T47D (cell line): ENCODE results near the gene TSFM.

Source experiments
- DNase-seq, 2 experiments: peaks; one replicate each; pipeline versions ENCODE4 v3.0.0 to v3.0.0-alpha.2; 2011 to 2012; ENCODE audit warnings: low read depth in 1 of 2, low spot score in 1 of 2
- JUND ChIP-seq: IDR thresholded peaks from 2 replicates; pipeline ENCODE4 v1.6.1; 2012; ENCODE audit warnings: low read depth
- in situ Hi-C: cut with HindIII; loops from 2 replicates; pipeline ENCODE4 v1.10.0; 2016; ENCODE audit warnings: low sequenced_read_pairs, low pct_unique_long_range_greater_than_20kb

Gene TSFM

DNA sequence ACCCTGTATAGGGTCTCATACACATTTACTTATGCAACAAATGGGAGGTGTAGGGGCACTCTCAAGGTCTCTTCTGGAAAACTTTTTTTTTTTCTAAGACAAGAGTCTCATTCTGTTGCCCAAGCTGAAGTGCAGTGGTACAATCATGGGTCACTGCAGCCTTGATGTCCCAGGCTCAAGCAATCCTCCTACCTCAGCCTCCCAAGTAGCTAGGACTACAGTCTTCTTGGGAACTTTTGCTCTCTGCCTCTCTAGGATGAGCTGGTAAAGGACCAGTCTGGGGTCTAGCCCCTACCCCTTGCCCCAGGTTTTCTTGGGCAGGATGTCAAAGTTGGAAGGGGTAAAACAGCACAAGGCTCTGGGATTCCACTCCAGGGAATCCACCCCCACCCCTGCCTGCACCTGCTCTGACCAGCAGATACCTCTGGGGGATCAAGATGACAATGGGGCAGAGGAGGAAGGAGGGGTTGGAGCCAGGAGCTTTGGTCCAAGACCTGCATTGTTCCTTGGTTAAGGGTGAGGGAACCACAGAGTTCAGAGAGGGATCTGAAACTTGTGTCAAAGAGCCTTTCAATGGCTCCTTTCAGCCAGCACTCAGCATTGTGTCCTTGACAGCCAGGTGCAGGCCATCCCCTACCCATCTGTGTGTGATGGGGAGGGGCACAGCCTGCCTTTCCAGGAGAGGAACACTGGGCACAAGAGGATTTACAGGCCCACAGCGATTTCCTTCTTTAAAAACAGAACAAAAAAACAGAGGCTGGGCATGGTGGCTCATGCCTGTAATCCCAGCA lies 51.7 kb downstream of the TSFM start:
- no peak for TF ChIP-seq JUND
- in situ Hi-C loops: no loop called here
- no peak for DNase-seq

DNA sequence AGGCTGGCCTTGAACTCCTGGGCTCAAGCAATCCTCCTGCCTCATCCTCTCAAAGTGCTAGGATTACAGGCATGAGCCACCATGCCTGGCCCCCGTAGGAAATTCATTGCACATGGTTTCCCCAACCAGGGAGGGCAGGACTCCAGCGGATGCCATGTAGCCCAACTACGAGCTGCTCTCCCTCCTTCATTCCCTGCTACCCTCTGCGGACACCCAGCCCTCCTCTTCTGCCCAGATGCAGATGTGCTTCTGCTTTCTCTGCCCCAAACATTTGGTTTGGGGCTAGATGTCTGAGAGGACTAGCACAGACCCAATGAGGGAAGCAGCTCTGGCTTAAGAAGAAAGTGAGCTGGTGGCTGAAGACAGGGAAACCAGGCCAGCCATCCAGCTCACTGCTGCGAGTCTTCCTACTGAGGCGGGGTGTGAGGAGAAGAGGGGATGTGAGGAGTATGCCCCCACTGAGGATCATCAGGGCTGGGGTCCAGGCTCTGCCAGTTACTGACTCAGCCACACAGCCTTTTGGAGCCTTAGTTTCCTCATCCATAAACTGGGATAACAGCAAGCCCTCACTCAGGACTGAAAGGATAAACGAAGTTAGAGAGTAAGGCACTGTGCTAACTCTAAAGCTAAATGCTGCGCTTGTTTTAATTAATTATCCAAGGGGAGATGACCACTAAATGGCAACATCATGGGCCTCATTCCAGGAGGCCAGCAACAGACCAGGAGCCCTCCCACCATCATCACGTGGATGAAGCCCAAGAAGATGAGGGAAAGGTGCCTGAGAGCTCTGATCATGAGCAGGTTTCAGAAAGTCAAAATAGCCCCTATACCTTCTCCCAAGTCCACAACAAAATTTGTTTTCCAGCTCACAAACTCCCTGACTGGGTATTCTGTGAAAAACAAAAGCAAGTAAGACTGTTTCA lies 53.0 kb downstream of the TSFM start:
- in situ Hi-C loops: no loop called here
- no peak for TF ChIP-seq JUND
- DNase-seq: no peak

DNA sequence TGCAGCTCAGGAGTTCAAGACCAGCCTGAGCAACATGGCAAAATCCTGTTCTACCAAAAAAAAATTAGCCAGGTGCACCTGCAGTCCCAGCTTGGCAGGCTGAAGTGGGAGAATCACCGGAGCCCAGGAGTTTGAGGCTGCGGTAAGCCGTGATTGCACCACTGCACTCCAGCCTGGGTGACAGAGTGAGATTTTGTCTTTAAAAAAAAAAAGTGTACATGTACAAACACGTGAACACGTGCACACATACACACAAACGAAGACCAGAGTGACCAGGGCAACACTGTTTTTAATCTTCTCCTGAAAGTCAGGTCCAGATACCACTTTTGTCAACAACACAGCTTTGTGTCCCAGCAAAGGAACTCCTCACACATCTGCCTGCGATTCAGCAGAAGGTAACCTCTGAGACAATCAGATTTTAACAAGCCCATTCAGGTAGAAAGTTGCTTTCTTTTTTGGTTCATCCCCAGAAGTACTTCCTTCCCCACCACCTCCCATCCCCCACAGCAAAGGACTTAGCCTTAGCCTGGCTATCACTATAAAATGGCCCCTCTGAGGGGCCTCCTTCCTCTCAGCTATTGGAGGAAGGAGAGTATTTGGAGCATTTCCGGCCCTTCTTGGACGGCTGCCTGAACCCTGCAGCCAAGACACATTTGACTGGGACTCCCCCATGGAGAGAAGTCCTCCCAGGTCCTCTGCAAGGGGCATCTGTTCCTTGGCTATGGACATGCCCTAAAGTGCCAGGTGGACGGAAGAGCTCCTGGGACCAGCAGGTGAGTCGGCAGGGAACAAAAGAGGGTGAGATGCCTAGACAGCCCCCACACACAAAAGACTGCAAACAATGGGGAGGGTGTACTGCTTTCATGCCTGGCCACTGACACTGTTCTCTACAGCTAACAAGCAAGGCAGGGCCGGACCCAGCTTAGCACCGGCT lies 54.1 kb downstream of the TSFM start:
- DNase-seq: no peak
- TF ChIP-seq JUND: no peak
- in situ Hi-C loops: no loop called here

- in situ Hi-C loops: no loop called here
- TF ChIP-seq JUND: no peak
- no peak for DNase-seq
These were observed 55.4 kb downstream of the TSFM start for GRCh38 chr12:57837864-57838562.

GRCh38 chr12:57838594-57839302 lies 56.2 kb downstream of the TSFM start:
- DNase-seq: no peak
- TF ChIP-seq JUND: no peak
- in situ Hi-C loops: no loop called here

- in situ Hi-C loops: no loop called here
- no peak for TF ChIP-seq JUND
- DNase-seq: no peak
These were observed 57.4 kb downstream of the TSFM start for GRCh38 chr12:57839996-57840395.

DNA sequence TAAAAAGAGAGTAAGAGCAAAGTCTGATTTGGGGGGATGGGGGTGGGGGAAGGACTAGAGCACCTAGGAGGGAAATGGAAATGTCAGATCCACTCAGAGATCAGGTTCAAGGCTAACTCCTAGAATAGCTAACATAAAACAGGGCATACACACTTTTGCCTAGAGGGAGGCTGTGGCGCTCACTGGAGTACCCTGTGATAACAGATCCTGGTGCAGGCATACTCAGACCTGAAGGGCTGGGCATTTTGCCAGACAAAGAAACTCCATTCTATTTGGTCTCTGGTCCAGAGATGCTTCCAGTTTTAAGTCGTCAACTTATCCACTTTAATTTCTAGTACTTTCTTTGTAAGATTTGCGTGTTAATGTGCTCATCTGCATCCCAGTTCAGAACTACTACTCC lies 58.1 kb downstream of the TSFM start:
- in situ Hi-C loops: no loop called here
- no peak for TF ChIP-seq JUND
- DNase-seq: no peak

DNA sequence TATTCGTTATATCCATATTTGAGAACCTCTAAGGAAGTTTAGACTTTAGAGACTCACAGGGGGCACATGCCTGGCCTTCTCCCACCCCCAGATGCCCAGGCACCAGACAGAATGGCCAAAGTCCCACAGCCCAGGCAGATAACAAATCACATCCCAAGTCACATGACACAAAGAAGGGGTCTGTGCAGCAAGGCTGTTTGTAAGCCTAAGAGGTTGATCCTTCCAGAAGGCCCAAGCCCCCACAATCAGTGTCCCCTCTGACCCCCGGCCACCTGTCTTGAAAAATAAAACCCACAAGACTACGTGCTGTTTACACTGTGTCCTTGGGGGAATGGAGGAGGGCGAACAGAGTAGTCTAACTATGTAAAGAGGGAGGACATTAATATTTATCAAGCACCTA lies 58.9 kb downstream of the TSFM start:
- no peak for DNase-seq
- in situ Hi-C loops: no loop called here
- no peak for TF ChIP-seq JUND

DNA sequence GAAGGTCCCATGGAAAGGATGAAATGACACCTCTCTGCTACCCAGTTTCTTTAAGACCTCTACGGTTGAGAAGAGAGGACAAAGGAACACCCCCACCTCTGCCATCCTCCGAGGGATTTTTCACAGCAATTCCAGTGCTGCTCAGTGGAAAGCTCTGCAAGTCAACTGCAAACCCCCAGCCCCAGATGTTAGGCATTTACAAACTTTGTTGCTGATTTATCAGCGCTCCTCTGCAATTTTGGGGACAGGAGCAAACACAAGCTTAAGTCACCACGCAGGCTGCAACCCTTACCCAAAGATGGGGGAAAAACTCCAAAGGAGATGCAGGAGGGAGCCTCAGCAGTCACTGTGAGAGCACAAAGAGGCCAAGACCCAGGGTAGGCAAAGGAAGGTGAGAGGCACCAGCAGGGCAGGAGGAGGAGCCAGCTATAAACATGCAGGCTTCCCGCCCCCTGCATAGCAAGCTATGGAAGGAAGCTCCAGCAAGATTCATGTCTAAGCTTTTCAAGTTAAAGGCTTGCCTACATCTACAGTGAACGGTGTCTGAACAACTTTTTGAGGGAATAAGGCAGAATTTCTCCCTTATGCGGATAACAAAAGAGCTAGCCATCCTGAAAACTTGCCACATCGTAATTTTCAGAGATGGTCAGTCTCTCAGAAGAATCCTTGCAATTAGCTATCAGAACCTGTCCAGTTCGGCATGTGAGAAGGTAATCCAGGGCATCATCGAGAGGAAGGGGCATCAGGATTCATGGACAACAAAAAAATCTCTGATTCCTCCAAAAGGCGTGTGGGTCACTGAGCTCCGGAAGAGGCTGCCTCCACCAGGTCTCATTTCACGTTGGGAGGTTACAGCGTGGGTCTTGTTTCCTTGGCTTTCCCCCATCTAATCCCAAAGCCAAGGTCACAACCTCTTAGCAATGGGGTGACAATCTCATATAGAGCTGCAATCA lies 60.0 kb downstream of the TSFM start:
- peak in 1 of 2 experiments; percentile 50 for DNase-seq
- in situ Hi-C loops: no loop called here
- TF ChIP-seq JUND: no peak

DNA sequence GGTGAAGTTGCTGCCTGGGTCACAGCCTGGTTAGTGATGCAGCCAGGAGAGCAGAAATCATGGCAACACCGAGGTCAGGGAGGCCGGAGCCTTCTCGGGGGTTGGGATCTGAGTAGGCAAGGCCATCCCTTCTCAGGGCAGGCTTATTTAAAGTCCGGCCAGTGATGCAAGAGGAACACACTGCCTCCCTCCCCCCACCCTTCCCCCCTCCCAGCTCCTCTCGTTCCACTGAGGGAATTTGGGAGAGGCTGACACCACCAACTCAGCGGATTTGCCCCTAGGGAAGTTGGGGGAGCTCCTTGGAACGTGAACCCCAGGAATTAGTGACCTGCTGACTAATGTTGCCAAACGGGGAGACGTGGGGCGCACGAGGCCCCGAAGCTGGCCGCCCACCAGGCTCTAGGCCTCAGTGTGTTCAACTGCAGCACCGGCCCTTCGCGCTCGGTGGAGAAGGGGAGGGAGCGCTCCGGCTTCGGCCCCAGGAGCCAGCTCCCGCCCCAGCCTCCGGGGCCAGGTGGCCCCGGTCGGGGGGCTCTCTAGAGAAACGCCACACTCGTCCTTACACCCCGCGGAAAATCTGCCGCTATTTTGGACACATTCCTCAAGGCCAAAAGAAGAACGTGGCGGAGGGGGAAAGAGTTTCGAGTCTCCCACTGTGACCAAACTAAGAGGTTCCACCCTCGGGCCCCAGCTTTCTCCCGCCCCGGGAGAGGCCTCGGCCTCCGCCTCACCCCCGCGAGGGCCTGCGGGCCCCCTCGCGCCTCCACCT lies 62.3 kb downstream of the TSFM start:
- in situ Hi-C loops: no loop called here
- DNase-seq: peak; percentile 70 to 76
- TF ChIP-seq JUND: no peak
